Right kidney (tissue), 1 donor: ENCODE results near the gene VSTM2B.
"Not testable (repeated sequence)": the region's sequence is repeated elsewhere in the genome, so short reads cannot be mapped to it uniquely, and the experiment has no call there.

Experiments used
- DNase-seq: peaks from one replicate; pipeline ENCODE4 v3.0.0-alpha.2; 2016

VSTM2B gene

DNA sequence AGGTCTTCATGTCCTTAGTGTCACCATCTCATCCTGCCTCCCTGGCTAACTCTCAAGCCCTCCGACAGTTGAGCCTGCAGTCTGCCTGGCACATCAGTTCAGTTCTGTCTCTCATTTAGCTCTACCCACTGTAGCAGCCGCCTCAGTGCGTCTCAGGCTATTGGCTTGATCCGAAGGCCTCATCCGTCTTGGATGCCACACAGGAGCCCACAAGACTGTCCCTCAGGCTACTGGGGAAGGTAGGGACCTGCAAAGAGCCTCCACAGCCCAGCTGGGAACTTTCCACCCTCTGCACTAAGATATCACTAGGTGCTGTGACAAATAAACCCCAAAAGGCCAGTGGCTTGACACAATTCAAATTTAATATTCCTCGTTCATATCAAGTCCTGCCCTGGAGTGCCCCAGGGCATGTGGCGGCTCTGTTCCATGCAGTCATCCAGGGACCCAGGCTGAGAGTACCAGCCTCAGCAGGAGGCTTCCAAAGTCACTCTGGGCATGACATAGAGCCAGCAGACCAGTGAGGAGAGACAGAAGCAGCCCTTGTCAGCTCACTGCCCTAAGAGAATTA, 5.7 kb downstream of the VSTM2B start:
- DNase-seq, result no peak

DNA sequence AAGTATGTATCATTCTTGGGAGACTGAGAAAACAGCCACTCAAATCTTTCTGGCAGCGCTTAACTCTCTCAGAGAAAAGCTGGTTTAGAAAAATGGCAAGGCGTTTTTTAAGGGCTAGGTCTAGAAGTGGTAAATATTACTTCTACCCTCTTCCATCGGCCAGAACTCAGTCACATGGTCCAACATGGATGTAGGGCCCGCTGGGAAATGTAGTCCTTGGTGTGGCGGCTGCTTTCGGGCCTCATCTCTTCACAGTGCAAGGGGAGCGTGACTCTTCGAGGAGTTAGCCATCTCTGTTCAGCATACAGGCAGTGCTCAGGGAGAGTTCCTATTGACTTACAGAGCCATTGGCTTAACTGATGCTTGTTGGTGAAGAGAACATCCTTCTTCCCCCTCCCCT, 6.3 kb downstream of the VSTM2B start:
- no peak for DNase-seq

DNA sequence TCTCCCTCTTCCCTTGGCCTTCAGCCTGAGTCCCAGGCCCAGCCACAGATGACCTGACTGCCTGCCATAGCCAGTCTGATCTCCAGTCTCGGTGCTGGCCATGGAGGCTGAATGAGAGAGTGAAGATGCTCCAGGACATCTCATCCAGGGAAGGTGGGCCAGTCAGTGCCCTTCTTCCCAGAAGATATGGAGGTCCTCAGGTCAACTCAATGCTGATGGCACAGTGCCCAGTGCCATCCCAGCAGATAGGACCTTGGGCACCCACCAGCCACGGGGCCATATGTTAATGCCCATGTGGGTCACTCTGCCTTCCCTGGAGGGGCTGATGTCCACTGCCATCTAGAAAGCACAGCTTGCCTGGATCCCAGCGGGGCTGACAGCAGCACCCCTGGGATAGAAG, 7.2 kb downstream of the VSTM2B start:
- no peak for DNase-seq

DNA sequence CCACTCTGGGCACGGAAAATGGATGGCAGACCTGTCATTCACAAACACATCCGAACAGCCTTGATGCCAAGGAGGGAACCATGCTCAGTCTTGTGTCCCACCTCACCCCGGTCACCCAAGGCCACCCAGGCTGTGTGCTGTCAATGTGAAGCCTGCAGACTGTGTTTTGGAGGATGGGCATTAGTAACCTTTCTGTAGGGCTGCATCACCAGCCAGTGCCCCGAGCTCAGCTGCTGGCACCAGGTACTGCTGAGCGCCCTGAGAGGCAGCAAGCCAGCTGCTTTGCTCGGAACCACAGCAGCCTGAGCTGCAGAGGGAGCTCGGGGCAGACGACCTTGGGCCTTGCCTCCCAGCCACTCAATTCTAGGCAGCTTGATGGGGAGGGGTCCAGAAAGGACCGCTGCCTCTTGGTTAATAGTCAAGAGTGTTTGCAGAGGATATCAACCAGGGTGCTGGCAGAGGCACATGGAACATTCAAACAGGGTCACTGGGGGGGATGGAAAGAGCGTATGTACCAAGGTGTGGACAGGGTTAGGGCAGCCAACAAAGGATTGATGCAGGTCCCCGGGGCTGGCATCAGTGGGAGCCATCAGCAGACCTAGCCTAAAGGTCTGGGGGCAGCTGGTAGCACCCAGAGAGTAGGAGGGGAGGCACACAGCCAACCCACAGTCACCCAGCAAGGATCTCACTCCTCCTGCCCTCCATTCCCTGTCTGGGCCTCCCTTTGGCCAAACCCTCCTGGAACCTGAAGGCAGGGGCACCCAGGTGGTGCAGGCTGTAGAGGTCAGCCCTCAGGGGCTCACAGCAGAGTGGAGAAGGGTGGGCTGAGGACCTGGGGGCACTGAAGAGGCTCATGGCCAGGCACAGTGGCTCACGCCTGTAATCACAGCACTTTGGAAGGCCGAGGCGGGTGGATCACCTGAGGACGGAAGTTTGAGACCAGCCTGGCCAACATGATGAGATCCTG, 8.1 kb downstream of the VSTM2B start:
- no peak for DNase-seq

DNA sequence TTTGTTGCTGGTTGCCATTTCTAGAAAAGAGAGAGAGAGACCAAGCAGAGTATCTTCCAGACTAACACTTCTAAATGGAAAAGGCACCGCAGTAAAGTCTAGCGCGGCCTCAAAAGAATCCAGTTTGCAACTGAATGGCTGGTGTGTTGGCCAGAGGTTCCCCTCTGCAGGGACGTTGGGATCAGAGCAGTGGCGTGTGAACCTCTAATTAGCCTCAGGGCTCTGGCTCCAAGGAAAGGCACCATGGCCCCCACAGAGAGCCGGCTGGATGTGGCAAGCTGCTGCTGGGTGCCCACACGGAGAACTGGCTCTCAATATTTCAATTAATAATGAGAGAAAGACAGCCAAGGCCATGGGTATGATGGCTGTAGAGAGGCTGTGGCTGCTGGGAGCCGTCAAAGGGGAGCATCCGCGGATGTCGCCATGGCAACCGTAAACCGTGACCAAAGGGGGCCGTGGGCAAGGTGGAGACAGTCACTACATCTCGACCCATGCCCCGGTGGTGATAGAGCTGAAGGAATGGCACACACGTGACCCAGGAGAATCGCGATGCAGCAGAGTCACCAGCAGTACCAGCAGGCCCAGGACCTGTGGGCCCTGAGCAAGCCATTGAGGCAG, 9.5 kb downstream of the VSTM2B start:
- no peak for DNase-seq

- DNase-seq, result no peak
These were observed 10.3 kb downstream of the VSTM2B start for GRCh38 chr19:29535984-29536508.

- DNase-seq, result no peak
These were observed 11.4 kb downstream of the VSTM2B start for GRCh38 chr19:29537181-29537580.

DNA sequence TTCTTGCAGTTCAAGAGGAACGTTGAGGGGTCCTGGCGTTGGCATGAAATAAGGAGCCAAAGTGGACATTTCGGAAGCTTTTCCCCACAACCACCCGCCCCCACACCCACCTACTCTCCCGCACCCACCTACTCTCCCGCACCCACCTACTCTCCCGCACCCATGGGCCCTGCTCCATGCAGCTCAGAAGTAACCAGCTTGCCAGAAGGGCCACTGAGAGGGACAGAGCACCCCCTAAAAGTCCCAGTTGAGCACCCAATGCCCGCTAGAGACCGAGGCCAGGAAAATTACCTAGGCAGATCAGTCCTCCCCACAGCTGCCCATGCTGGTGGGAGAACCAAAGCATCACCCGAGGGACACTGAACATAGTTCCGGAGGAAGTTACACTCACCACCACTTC, 11.8 kb downstream of the VSTM2B start:
- DNase-seq, result no peak

GRCh38 chr19:29538146-29538545, 12.4 kb downstream of the VSTM2B start:
- no peak for DNase-seq

DNA sequence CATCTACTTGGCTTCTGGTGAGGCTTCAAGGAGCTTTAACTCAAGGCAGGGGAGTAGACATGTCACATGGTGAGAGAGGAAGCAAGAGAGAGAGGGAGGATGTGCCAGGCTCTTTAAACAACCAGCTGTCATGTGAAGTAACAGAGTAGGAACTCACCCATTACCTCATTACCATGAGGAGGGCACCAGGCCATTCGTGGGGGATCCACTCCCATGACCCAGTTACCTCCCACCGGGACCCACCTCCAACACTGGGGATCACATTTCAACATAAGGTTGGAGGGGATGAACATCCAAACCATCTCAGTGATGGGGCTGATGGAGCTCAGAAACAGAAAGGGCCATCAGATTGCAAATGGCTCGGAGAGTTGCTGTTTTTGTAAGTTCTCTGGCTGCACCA, 12.9 kb downstream of the VSTM2B start:
- no peak for DNase-seq

- DNase-seq, result no peak
These were observed 13.3 kb downstream of the VSTM2B start for GRCh38 chr19:29539131-29539530.

DNA sequence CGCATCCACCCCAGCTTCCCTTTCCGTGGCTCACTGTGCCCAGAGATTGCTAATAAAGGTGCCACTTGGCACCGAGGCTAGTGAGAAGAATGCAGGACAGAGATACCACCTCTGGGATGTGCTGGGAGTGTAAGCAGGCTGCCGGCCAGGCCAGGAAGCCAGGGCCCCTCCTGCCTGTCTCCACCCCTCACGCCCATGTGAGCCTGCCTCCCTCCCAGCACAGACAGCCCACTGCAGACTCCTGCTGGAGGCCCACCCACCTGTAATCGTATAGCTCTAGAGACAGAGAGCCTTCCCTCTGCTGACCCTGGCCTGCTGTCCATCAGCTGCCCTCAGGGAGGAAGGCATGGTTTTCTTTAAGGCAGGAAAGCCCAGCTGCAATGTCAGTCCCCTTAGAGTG, 13.9 kb downstream of the VSTM2B start:
- DNase-seq, result no peak

DNA sequence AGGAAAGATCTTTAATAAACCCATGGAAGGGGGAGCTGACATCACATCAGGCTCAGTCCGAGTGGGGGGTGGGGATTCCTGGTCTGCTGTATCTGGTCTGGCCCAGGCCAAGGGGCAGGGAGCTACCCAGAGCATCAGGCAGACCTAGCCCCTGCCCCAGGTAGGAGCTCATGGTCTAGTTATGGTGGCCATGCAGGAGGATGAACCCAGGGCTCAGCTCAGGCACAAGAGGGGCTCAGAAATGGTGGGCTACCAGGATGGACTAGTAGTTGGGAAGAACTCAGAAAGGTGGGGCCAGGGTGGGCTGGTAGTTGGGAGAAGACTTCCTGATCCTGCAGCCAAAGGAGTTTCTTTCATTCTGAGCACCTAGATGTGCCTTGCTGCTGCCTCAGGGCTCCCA, 14.3 kb downstream of the VSTM2B start:
- no peak for DNase-seq

DNA sequence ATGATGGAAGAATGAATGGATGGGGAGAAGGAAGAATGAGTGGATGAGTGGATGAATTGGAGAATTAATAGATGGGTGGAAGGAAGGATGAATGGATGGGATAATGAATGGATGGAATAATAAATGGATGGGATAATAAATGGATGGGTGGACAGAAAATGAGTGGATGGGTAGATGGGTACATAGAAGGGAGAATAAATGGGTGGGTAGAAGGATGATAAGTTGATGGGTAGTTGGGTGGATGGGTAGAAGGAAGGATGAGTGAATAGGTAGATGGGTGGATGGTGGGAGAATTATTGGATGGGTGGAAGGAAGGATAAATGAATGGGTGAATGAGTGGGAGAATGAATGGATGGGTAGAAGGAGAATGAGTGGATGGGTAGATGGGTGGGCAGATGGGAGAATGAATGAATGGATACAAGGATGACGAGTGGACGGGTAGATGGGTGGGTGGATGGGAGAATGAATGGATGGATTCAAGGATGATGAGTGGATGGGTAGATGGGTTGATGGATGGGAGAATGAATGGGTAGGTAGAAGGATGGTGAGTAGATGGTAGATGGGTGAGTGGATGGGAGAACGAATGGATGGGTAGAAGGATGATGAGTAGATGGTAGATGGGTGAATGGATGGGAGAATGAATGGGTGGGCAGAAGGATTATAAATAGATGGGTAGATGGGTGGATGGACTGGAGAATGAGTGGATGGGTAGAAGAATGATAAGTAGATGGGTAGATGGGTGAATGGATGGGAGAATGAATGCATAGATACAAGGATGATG, 15.9 kb downstream of the VSTM2B start:
- DNase-seq, result no peak

DNA sequence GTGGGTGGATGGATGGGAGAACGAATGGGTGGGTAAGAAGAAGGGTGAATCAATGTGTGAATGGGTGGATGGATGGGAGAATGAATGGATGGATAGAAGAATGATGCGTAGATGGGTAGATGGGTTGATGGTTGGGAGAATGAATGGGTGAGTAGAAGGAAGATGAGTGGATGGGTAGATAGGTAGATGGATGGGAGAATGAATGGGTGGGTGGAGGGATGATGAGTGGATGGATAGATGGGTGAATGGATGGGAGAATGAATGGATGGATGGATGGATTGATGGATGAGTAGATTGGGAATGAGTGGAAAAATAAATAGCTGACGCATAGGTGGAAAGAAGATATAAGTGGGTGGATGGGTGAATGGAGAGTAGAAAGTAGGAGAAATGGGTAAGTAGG, 16.5 kb downstream of the VSTM2B start:
- no peak for DNase-seq

GRCh38 chr19:29542776-29543175, 17.0 kb downstream of the VSTM2B start:
- no peak for DNase-seq

DNA sequence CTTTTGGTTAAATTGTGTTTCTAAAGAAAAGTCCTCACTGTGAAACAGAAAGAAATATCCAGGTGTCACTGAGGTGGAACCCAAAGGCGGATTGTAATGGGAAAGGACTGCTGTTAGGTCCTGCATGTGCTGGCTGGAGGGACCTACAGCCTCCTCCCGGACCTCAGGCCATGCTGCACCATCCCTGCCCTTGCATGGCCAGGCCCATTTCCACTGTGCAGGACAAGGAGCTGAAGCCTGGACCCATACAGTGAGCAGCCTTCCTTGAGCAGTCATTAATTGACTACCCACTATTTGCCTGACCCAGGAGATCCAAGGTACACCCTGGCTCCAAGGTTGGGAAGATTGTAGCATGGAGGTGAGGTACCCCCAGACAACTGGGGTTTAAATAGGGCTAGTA, 17.6 kb downstream of the VSTM2B start:
- no peak for DNase-seq

DNA sequence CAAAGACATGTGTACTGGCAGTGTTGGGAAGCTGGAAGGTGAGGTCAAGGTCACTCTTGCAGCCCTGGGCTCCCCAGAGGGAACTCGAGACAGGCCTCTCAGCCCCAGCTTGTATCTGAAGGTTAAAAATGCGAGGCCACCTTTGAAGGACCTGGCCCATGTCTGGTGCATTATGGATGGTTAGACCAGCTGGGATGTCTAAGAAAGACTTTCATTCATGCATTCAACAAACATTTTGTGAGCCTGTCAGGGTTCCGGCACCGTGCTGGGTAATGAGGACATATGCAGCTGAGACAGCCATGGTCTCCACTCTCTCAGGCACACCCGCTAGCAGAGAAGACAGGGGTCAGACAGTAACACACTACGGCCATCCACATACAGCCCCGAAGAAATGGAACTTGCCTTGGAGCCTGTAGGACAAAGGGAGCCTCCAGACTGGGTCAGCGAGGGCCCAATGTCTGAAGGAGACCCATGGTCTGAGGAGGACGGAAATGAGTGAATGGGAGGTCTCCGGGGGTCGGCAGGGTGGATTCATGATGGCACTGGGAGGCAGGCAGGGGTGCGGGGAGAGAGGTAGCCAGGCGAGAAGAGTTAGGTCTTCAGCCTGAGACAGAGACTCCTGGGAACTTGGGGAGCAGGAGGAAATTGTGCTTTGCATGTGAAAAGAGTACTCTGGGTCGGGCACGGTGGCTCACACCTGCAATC, 19.0 kb downstream of the VSTM2B start:
- DNase-seq, result no peak

DNA sequence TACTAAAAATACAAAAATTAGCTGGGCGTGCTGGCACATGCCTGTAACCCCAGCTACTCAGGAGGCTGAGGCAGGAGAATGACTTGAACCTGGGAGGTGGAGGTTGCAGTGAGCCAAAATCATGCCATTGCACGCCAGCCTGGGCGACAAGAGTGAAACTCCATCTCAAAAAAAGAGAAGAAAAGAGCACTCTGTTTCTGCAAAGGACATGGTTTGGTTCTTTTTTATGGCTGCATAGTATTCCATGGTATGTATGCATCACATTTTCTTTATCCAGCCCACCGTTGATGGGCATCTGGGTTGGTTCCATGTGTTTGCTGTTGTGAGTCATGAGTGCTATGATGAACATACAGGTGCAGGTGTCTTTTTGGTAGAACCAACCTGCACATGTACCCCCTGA, 19.7 kb downstream of the VSTM2B start:
- DNase-seq, result not testable (repeated sequence)

- DNase-seq, result no peak
These were observed 20.2 kb downstream of the VSTM2B start for GRCh38 chr19:29545866-29546582.

- no peak for DNase-seq
These were observed 20.9 kb downstream of the VSTM2B start for GRCh38 chr19:29546583-29547190.
